ENCODE results near the gene GAS2L1.

Gene GAS2L1

DNA sequence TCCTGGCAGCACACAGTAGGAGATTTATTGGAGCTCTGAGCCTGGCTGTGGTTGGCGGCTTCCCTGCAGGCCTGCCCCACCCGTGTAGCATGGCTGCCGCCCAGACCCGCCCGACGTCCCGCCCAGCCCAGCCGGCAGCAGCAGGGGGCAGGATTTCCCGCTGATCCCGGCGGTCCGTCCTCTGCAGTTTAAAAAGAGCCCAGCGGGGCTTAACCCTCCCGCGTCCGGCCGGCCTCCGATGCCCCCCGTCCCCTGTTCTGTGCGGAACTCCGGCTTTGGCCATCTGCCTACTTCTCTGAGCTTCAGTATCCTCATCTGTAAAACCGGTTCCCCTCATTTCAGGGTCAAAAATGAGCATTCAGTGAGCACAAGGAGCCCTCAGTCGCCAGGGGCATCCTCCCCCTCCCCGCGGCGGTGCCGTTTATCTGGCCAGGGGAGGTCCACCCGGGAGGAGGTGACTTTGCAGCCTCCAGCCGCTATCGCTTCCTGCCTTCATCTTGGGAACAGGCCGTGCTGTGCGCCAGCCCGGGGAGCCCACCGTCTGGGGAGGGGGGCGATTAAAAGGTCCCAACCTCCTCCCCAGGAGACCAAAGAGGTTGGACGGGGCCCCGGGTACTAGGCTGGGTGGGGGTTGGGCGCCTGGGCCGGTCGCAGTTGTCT, at the start of gene GAS2L1:
Gene GAS2L1, plus strand, starts transcription at position 476 of the 660 bp plus-strand sequence. CDS start 1,456 bp downstream, outside the sequence.
- no peaks in the 10 kb centered on the region for H3K36me3 ChIP-seq (ENCODE audit: control insufficient read depth, insufficient read depth, low read length, severe bottlenecking)
- no peaks in the 10 kb centered on the region for H3K9me3 ChIP-seq (ENCODE audit: control insufficient read depth, low read length)
- peak within 1 kb of the TSS; percentile 95 for H3K4me3 ChIP-seq (ENCODE audit: low read length)
- peak; percentile 94 for DNase-seq (ENCODE audit: low read depth)
- H3K27me3 ChIP-seq (replicated peaks; ENCODE audit: control insufficient read depth, insufficient read depth, low read length): no peaks in the 10 kb centered on the region
- peaks cover 34% of the 10 kb centered on the region for H3K4me1 ChIP-seq (ENCODE audit: control insufficient read depth, insufficient read depth, low read length)
- peak within 1 kb of the TSS; percentile 91 for H3K9ac ChIP-seq (ENCODE audit: low read length)

DNA sequence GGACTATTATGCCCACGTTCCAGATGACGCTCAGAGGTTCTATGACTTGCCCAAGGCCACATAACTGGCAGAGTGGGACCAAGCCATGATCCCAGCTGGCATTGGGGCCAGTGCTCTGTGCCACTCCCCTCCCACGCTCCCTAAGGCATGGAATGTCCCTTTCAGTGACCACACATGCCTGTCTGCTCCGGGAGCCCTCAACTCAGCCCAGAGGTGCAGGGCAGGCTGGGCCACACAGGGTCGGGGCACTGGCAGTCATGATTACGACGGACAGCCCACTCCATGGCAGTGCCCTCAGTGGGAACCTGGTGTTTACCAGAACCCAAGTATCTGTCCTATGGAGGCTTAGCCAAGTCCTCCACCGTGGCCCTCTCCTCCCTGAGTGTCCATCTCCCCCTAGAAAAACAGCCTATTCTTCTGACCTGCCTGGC, 48.7 kb upstream of the GAS2L1 start:
- H3K9me3 ChIP-seq (ENCODE audit: control insufficient read depth, low read length): no peaks in the 10 kb centered on the region
- H3K36me3 ChIP-seq (ENCODE audit: control insufficient read depth, insufficient read depth, low read length, severe bottlenecking): peaks cover 4% of the 10 kb centered on the region
- H3K27me3 ChIP-seq (replicated peaks; ENCODE audit: control insufficient read depth, insufficient read depth, low read length): peaks cover under 1% of the 10 kb centered on the region
- H3K9ac ChIP-seq (ENCODE audit: low read length): no peak overlapping the region
- H3K4me1 ChIP-seq (ENCODE audit: control insufficient read depth, insufficient read depth, low read length): no peaks in the 10 kb centered on the region
- no peak for DNase-seq (ENCODE audit: low read depth)
- no peak overlapping the region for H3K4me3 ChIP-seq (ENCODE audit: low read length)

DNA sequence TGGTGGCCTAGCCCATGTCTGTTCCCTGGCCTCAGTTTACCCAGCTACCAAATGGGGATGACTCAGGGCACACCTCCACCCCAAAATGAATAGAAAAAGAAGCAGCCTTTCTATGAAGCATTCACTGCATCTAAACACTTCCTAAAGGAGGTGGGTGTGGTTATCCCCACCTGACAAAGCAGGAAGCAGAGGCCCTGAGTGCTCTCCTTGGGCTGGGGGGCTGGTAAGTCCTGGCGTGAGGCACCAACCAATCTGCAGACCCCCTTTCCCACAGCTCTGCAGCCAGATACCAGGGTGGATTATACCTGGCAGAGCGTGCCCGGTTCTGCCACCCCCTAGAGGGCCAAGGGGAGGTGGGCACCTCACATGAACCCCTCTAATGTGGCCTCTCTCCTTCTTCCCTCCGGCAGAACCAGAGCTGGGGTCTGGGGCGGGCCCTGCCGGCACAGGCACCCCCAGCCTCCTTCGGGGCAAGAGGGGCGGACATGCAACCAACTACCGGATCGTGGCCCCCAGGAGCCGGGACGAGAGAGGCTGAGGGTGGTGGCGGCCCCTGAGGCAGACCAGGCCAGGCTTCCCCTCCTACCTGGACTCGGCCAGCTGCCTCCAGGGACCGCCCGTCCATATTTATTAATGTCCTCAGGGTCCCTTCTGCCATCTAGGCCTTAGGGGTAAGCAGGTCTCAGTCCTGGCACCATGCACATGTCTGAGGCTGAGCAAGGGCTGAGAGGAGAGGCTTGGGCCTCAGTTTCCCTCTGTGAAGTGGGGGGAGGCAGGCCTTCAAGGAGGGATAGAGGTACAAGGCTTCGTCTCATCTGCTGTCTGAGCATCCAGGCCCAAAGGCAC, 47.8 kb upstream of the GAS2L1 start:
- Histone ChIP-seq H3K4me3 (ENCODE audit: low read length) (no peak overlapping the region), H3K9me3 (ENCODE audit: control insufficient read depth, low read length) (no peaks in the 10 kb centered on the region), H3K9ac (ENCODE audit: low read length) (no peak overlapping the region), H3K36me3 (ENCODE audit: control insufficient read depth, insufficient read depth, low read length, severe bottlenecking) (peaks cover 7% of the 10 kb centered on the region), H3K4me1 (ENCODE audit: control insufficient read depth, insufficient read depth, low read length) (no peaks in the 10 kb centered on the region), H3K27me3 (replicated peaks; ENCODE audit: control insufficient read depth, insufficient read depth, low read length) (no peaks in the 10 kb centered on the region)
- DNase-seq (ENCODE audit: low read depth): no peak

DNA sequence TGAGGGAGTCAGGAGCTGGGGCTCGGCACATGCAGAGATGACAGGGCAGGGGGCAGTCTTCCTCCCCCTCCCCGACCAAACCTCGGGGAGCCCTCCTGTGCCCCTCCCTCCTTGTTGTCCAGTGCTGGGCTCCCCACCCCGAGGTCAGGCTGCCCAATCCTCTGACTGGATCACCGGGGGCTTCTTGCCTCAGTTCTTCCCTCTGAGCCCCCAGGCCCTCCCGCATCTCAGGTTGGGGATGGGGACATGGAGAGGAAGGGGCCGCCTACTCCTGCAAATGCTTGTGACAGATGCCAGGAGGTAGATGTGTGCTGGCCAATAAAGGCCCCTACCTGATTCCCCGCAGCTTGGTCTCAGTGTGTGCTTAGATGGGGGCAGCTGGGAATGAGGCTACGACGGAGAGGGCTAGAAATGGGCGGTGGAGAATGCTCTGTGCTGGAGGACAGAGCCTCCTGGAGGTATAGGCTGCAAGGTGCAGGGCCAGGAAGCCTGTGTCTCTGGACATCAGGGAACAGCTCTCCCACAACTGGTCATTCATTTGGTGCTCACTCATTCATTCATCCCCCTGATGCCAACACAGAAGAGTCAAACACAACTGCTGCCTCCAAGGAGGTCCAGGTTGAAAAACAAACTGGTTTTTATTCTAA, 47.1 kb upstream of the GAS2L1 start:
- Histone ChIP-seq H3K9ac (ENCODE audit: low read length) (no peak overlapping the region), H3K36me3 (ENCODE audit: control insufficient read depth, insufficient read depth, low read length, severe bottlenecking) (peaks cover 14% of the 10 kb centered on the region)
- DNase-seq (ENCODE audit: low read depth): no peak

DNA sequence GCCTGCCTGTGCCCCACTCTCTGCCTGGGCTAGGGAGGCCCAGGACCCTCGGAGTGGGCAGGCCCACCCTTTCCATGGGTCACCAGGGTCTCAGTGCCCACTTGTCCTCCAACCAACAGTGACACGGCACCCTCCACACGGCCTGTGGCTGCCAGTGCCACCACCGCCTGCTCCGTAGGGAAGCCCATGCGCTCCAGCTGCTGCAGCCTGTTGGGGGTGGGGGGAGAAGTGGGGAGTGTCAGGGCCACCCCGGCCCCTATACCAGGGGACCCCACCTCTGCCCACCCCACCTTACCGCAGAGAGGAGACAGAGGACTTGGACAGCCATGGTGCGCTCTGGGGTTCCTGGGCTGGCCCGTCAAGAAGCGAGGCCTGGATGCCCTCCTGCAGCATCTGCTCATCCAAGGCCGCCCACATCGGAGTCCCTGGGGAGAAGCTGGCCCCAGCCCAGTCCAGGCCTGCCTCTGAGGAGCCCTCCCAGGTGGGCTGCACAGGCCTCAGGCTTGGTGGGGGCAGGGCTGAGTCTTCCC, 46.4 kb upstream of the GAS2L1 start:
- DNase-seq (ENCODE audit: low read depth): no peak
- Histone ChIP-seq H3K9me3 (ENCODE audit: control insufficient read depth, low read length) (no peaks in the 10 kb centered on the region), H3K4me3 (ENCODE audit: low read length) (no peak overlapping the region), H3K4me1 (ENCODE audit: control insufficient read depth, insufficient read depth, low read length) (no peaks in the 10 kb centered on the region), H3K36me3 (ENCODE audit: control insufficient read depth, insufficient read depth, low read length, severe bottlenecking) (peaks cover 18% of the 10 kb centered on the region), H3K27me3 (replicated peaks; ENCODE audit: control insufficient read depth, insufficient read depth, low read length) (no peaks in the 10 kb centered on the region), H3K9ac (ENCODE audit: low read length) (no peak overlapping the region)

More for the DNA sequence above, 47.1 kb upstream of the GAS2L1 start:
- Histone ChIP-seq H3K4me3 (ENCODE audit: low read length) (no peak overlapping the region), H3K9me3 (ENCODE audit: control insufficient read depth, low read length) (no peaks in the 10 kb centered on the region), H3K4me1 (ENCODE audit: control insufficient read depth, insufficient read depth, low read length) (no peaks in the 10 kb centered on the region), H3K27me3 (replicated peaks; ENCODE audit: control insufficient read depth, insufficient read depth, low read length) (no peaks in the 10 kb centered on the region)

DNA sequence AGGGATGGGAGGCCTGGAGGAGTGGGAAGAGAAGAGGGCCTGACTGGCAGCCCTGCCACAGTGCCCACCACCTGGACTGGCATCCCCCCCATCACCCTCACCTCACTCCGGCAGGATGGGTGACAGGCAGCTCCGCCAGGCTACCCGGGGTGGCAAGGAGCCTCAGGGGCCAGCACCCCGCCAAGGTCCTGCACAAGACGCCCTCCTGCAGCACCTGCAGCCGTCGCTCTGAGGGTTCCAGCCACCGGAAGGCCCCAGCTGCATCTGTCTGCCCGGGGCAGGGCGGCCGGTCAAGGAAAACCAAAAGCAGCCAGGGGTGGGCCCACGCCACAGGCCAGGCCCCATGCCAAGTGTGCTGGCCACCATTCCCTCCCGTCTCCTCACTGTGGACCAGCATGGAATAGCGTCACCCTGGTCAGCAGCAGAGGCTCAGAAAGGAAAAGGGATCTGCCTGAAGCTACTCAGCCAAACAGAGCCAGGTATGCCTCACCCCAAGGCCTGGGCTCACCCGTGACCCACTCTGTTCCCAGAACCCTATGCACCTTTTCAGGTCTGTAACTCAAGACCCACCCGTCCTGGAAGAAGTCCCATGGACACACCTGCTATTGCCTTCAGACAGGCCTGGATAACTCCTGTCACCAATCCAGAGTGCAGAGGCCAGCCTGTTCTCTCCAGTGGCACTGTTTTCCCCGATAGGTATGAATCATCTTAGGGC, 45.7 kb upstream of the GAS2L1 start:
- DNase-seq (ENCODE audit: low read depth): no peak
- Histone ChIP-seq H3K36me3 (ENCODE audit: control insufficient read depth, insufficient read depth, low read length, severe bottlenecking) (peaks cover 24% of the 10 kb centered on the region), H3K9me3 (ENCODE audit: control insufficient read depth, low read length) (no peaks in the 10 kb centered on the region), H3K4me3 (ENCODE audit: low read length) (no peak overlapping the region), H3K27me3 (replicated peaks; ENCODE audit: control insufficient read depth, insufficient read depth, low read length) (no peaks in the 10 kb centered on the region), H3K4me1 (ENCODE audit: control insufficient read depth, insufficient read depth, low read length) (peaks cover under 1% of the 10 kb centered on the region), H3K9ac (ENCODE audit: low read length) (no peak overlapping the region)

DNA sequence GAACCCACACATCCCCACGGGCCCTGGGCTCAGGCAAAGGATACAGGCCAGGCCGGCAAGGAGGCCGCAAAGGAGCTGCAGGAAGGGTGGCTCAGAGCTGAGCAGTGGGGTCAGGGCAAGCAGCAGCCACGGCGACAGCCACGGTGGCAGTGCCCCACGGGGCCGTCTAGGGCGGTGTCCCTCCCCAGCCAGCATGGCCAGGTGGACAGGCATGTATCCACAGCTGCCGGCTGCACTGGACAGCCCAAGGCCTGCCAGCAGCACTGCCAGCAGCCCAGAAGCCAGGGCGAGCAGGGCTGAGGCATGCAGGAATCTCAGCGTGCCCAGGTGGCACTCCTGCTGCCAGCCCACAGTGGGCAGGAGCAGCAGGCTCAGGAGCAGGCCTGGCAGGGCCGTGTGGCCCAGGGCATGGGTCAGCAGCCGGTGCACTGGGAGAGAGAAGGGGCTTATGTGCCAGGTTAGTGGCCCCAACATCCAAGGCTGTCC, 42.6 kb upstream of the GAS2L1 start:
- Histone ChIP-seq H3K4me1 (ENCODE audit: control insufficient read depth, insufficient read depth, low read length) (peaks cover 15% of the 10 kb centered on the region), H3K36me3 (ENCODE audit: control insufficient read depth, insufficient read depth, low read length, severe bottlenecking) (peaks cover 24% of the 10 kb centered on the region), H3K9ac (ENCODE audit: low read length) (no peak overlapping the region), H3K27me3 (replicated peaks; ENCODE audit: control insufficient read depth, insufficient read depth, low read length) (no peaks in the 10 kb centered on the region), H3K4me3 (ENCODE audit: low read length) (no peak overlapping the region), H3K9me3 (ENCODE audit: control insufficient read depth, low read length) (no peaks in the 10 kb centered on the region)
- DNase-seq (ENCODE audit: low read depth): no peak

DNA sequence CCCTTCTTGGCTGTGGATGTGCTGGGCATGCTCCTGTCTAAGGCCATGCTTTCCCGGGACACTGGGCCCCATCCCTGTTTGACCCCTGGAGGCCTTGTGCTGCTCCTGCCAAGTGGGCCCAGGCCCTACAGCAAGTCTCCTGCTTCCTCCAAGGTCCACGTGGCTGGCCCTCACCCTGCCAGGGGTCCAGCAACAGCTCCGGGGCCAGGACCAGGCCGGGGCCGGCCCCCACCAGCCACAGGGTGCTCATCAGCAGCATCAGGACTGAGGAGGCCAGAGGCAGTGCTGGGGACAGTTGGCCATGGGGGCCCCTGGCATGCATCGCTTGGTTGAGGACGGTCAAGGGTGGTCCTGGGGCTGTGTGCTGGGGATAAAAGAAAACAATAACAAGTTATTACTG, 41.1 kb upstream of the GAS2L1 start:
- H3K4me1 ChIP-seq (ENCODE audit: control insufficient read depth, insufficient read depth, low read length): peaks cover 26% of the 10 kb centered on the region
- no peak for DNase-seq (ENCODE audit: low read depth)
- H3K4me3 ChIP-seq (ENCODE audit: low read length): no peak overlapping the region
- no peaks in the 10 kb centered on the region for H3K27me3 ChIP-seq (replicated peaks; ENCODE audit: control insufficient read depth, insufficient read depth, low read length)
- H3K9ac ChIP-seq (ENCODE audit: low read length): peak overlapping the region; percentile 100
- no peaks in the 10 kb centered on the region for H3K9me3 ChIP-seq (ENCODE audit: control insufficient read depth, low read length)
- peaks cover 28% of the 10 kb centered on the region for H3K36me3 ChIP-seq (ENCODE audit: control insufficient read depth, insufficient read depth, low read length, severe bottlenecking)

DNA sequence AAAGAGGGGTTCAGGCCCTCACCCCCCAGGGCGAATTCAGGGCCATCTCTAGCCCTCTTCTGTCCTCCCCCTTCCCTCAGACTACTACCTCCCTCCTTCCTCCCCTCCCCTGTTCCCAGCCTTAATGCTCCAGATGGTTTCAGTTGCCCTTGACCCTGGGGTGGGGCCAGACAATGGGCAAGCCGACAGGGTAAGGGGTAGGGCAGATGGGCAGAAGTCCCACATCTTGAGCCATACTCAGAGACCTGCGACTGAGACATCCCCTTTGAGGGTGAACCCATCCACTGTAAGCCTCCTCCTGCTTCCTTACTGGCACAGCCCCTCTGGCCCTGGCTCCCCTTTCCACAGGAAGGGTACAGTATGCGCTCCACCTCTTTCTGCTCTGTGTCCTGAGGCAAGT, 40.5 kb upstream of the GAS2L1 start:
- peak; percentile 45 for DNase-seq (ENCODE audit: low read depth)
- Histone ChIP-seq H3K4me3 (ENCODE audit: low read length) (peak overlapping the region; percentile 98), H3K36me3 (ENCODE audit: control insufficient read depth, insufficient read depth, low read length, severe bottlenecking) (peaks cover 28% of the 10 kb centered on the region)

DNA sequence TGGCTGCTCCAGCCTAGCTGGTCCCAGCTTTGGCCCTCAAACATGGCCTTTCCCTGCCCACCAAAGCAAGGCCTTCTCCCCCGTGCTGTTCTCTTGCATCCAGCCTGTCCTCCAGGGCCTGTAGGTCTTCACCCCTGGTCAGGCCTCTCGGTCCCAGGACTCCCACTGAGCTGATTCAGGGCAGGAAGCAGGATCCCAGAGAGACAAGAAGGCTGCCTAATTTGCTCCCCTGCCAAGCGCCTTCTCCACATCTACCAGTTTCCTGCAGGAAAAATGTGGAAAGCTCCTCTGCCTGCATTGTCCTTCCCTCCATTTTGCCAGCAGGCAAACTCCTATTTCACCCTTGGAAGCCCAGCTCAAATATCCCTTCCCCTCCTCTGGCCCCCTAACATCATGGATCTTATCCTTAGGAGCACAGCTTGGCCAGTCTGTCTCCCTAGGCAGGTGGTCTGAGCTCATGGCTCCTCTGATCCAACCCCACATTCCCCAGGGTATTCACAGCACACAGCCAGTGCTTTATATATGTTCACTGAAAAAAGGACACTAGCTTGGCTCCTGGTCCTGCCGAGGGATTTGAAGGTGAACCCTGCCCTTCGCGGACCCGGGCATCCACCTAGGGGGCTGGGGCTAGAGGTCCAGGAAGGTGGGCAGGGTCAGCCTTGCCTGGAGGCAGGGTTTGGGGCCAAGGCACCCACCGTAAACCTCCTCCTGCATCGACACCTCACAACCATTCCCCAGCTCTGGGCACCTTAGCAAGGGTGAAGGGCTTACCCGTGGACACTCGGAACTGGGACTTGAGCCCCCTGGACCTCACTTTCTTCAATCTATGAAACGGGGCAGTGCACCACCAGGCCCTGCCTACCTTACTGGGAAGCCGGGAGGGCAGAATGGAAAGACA, 39.6 kb upstream of the GAS2L1 start:
- Histone ChIP-seq H3K36me3 (ENCODE audit: control insufficient read depth, insufficient read depth, low read length, severe bottlenecking) (peaks cover 28% of the 10 kb centered on the region), H3K4me1 (ENCODE audit: control insufficient read depth, insufficient read depth, low read length) (peaks cover 41% of the 10 kb centered on the region), H3K9me3 (ENCODE audit: control insufficient read depth, low read length) (no peaks in the 10 kb centered on the region), H3K4me3 (ENCODE audit: low read length) (peak overlapping the region; percentile 98), H3K9ac (ENCODE audit: low read length) (peak overlapping the region; percentile 100), H3K27me3 (replicated peaks; ENCODE audit: control insufficient read depth, insufficient read depth, low read length) (no peaks in the 10 kb centered on the region)
- DNase-seq (ENCODE audit: low read depth): peak; percentile 49

More for the DNA sequence above, 40.5 kb upstream of the GAS2L1 start:
- Histone ChIP-seq H3K4me1 (ENCODE audit: control insufficient read depth, insufficient read depth, low read length) (peaks cover 32% of the 10 kb centered on the region), H3K9ac (ENCODE audit: low read length) (peak overlapping the region; percentile 100), H3K9me3 (ENCODE audit: control insufficient read depth, low read length) (no peaks in the 10 kb centered on the region), H3K27me3 (replicated peaks; ENCODE audit: control insufficient read depth, insufficient read depth, low read length) (no peaks in the 10 kb centered on the region)

Data from adipocyte (in vitro differentiated cells).